CD4-positive, alpha-beta T cell treated with Interleukin-15 for 4 hours (primary cell): Measurements from ENCODE around the gene SLC6A20.

Experiments
- DNase-seq: peaks from one replicate; pipeline ENCODE4 v3.0.0-alpha.2; 2020; ENCODE audit warnings: low spot score

SLC6A20 gene

DNA sequence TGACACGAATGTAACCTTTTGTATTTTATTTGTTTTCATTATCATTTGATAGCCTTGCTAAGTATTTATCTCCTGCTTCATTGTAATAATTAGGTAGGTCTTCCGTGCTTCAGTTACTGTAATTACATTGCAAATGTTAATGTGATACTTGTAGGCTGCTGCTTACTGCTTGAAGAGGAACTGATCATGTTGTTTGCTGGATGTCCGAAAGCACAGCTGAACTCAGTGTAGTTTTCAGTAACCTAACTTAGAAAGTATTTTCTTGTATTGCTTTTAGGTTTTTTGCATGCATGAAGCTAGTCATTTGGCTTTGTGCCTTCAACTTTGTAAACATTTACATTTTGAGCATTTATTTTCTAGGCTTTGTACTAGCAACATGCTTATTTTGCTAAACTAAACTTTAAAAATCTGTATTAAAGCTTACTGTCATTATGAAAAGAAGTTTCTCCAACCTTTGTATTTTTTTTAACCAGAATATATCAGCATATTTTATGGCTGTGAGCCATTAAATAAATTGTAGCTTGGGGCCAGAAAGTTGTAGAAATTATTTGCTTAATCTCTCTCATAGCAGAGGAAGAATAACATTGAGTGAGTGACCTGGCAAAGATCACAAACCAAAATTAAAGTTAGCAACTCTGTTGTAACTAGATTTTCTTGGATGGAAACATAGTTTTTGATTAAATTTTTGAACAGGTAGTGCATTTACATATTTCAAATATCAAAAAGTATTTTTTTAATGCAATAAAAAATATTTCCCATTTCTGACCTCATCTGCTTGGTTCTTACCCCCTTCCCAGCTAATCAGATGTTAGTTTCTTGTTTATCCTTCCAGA is 76.5 kb downstream of the SLC6A20 start:
- no peak for DNase-seq

- DNase-seq: no peak
Observed at GRCh38 chr3:45716790-45717336, 79.5 kb downstream of the SLC6A20 start.

DNA sequence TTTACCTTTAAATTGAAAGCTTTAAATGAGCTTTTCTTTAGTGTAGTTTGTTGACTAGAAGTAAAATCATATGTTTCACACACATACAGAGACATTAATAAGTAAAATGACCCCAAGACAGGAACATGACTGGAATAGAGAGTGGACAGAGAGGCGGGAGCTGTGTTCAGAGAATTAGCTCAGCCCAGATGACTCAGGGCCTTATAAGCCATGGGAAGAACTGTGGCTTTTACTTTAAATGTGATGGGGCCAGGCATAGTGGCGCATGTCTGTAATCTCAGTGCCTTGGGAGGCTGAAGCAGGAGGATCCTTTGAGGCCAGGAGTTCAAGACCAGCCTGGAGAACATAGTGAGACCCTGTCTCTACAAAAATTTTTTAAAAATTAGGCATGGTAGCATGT is 80.4 kb downstream of the SLC6A20 start:
- no peak for DNase-seq

GRCh38 chr3:45712434-45713110 is 83.8 kb downstream of the SLC6A20 start:
- DNase-seq: no peak

DNA sequence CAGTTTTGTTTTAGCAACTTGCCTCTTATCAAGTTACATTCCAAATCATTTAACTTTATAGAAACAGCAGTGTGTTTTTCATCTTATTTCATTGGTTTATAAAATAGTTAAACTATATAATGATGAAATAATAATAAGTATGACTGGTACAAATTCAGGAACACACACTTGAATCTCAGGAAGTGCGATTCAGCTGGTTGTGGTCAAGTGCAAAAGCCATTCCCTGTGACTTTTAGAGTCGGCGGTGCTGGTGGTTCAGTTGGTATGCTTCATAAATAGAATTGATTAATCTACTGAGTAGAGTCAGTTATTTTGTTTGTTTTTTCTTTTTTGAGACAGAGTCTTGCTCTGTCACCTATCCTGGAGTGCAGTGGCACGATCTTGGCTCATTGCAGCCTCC is 84.4 kb downstream of the SLC6A20 start:
- no peak for DNase-seq

GRCh38 chr3:45705839-45706808 is 90.2 kb downstream of the SLC6A20 start:
- DNase-seq: no peak
